T-cell (primary cell): ENCODE measurements around the gene CD2. TPM values are rescaled to one million over a fixed set of nuclear protein-coding genes. Genes with fewer than 3 reads are reported as not detected.

ENCODE experiments used
- ATAC-seq, 4 experiments: fragments of 200-7000 bp in 3 of 4; fragments of 150-1000 bp in 1 of 4; cut with Tn5 transposase; replicated peaks in 1 of 4; 1 replicate in 3 of 4; 2 replicates in 1 of 4; pipeline ENCODE4 v1.10.0; 2021; ENCODE audit warnings: moderate library complexity in 3 of 4, mild to moderate bottlenecking in 2 of 4, moderate number of reproducible peaks in 1 of 4
- CTCF ChIA-PET, 2 donors: fragments of 300-600 bp; sonication (Branson Sonifier 250); formaldehyde crosslinking; loops; one replicate each; lab custom pipeline; 2022; ENCODE audit warnings: antibody characterized with exemption in 2 of 2; lab: Charles Lee
- POLR2A ChIA-PET, 2 donors: fragments of 300-600 bp; sonication (Branson Sonifier 250); formaldehyde crosslinking; loops; one replicate each; lab custom pipeline; 2022; ENCODE audit warnings: antibody characterized with exemption in 2 of 2; lab: Charles Lee
- DNase-seq, 35 experiments: peaks; one replicate each; pipeline versions ENCODE4 v3.0.0 to v3.0.0-alpha.2; 2013 to 2023
- H3K27ac ChIP-seq: one replicate; pipeline ENCODE4 v1.5.1; 2013; ENCODE audit warnings: low read length
- H3K27me3 ChIP-seq, 2 experiments: replicated peaks in 1 of 2; 1 replicate in 1 of 2; 2 replicates in 1 of 2; pipeline versions ENCODE4 v1.6.1 to v1.7.0; 2013; ENCODE audit warnings: low read length in 1 of 2, mixed read lengths in 1 of 2; ENCODE audit not compliant: control insufficient read depth in 2 of 2, insufficient read depth in 2 of 2; ENCODE audit errors: extremely low read depth in 1 of 2
- H3K36me3 ChIP-seq, 2 donors: 1 replicate in 1 of 2; 2 replicates in 1 of 2; pipeline versions ENCODE4 v1.6.1 to v1.7.0; 2013; ENCODE audit warnings: low read length in 1 of 2; ENCODE audit not compliant: control insufficient read depth in 2 of 2, insufficient read depth in 1 of 2; ENCODE audit errors: extremely low read depth in 1 of 2
- H3K4me1 ChIP-seq, 2 experiments: 1 replicate in 1 of 2; 2 replicates in 1 of 2; pipeline versions ENCODE4 v1.6.1 to v1.7.0; 2013; ENCODE audit warnings: low read length in 2 of 2, mixed read lengths in 1 of 2; ENCODE audit not compliant: insufficient read depth in 2 of 2, control insufficient read depth in 1 of 2; ENCODE audit errors: extremely low read depth in 1 of 2
- H3K4me3 ChIP-seq, 2 donors: 1 replicate in 1 of 2; 2 replicates in 1 of 2; pipeline versions ENCODE4 v1.5.1 to v1.7.0; 2013; ENCODE audit warnings: mild to moderate bottlenecking in 2 of 2, low read length in 1 of 2, moderate library complexity in 1 of 2; ENCODE audit not compliant: control insufficient read depth in 1 of 2; ENCODE audit errors: extremely low read depth in 1 of 2
- H3K9me3 ChIP-seq: 2 replicates; pipeline ENCODE4 v1.7.0; 2013
- H3K27ac Mint-ChIP-seq, 2 donors: one replicate each; pipeline ENCODE4 v1.8.0; 2020 to 2021; ENCODE audit warnings: mild to moderate bottlenecking in 2 of 2, mixed read lengths in 2 of 2
- H3K27me3 Mint-ChIP-seq, 2 donors: one replicate each; pipeline ENCODE4 v1.8.0; 2021 to 2022; ENCODE audit warnings: mixed read lengths in 2 of 2
- H3K36me3 Mint-ChIP-seq: one replicate; pipeline ENCODE4 v1.8.0; 2021; ENCODE audit warnings: mixed read lengths
- H3K4me1 Mint-ChIP-seq, 3 donors: one replicate each; pipeline ENCODE4 v1.8.0; 2020 to 2022; ENCODE audit warnings: mixed read lengths in 3 of 3, mild to moderate bottlenecking in 1 of 3
- H3K4me3 Mint-ChIP-seq, 3 donors: one replicate each; pipeline ENCODE4 v1.8.0; 2020 to 2022; ENCODE audit warnings: mild to moderate bottlenecking in 3 of 3, mixed read lengths in 3 of 3, moderate library complexity in 3 of 3
- H3K9me3 Mint-ChIP-seq, 3 donors: one replicate each; pipeline ENCODE4 v1.8.0; 2020 to 2022; ENCODE audit warnings: mixed read lengths in 3 of 3
- WGBS: methylation state at CpG from one replicate; pipeline ENCODE4 v1.1.5; 2013; ENCODE audit warnings: missing lambda C conversion rate; ENCODE audit not compliant: insufficient coverage; 5-methylcytosine and 5-hydroxymethylcytosine counted together
- total RNA-seq, 35 experiments: library from RNA in 6 of 35; stranded (reverse) in 6 of 35; fragments of 120-200 nt in 1 of 35; gene quantifications; one replicate each; pipeline versions ENCODE4 v1.2.1 to v1.2.4 and lab custom pipeline; 2013 to 2026

CD2 gene
- total RNA-seq, 5 donors from 2014 or later (not counting 1 experiment from before 2014, with no cell fraction given), result 119 to 209 (median 158) TPM

- H3K36me3 Mint-ChIP-seq, result peaks cover 84% of the 10 kb centered on the region
- ChIA-PET CTCF (interaction anchor here (0.5 to 4.1 kb wide), 6 partner anchors 9 to 238 kb away, joined by 3 to 50 read pairs (median 11); partner anchors contain the start of genes CD101 (in 1 of the 2) and CD2 (in 1 of the 2)), POLR2A (interaction anchor here (0.7 to 4.3 kb wide), 9 partner anchors 8 to 297 kb away, joined by 3 to 30 read pairs (median 9); partner anchors contain the start of genes CD2 (in 2 of the 2) and TTF2 (in 2 of the 2))
- H3K27ac Mint-ChIP-seq, result peak overlapping the region; percentile 99 to 100
- no peaks in the 10 kb centered on the region for H3K9me3 ChIP-seq
- peaks cover 93 to 99% (median 94%) of the 10 kb centered on the region in 3 donors for H3K4me1 Mint-ChIP-seq
- H3K27ac ChIP-seq, result peak overlapping the region; percentile 87
- no peaks in the 10 kb centered on the region for H3K9me3 Mint-ChIP-seq
- no peaks in the 10 kb centered on the region for H3K27me3 ChIP-seq
- DNase-seq (peak in 18 of 35 experiments; percentile 33 to 66 (median 48)), ATAC-seq (peak; percentile 10 to 64 (median 24))
- H3K27me3 Mint-ChIP-seq, result no peaks in the 10 kb centered on the region
- peak overlapping the region; percentile 10 to 45 for H3K4me3 ChIP-seq
- peak overlapping the region; percentile 70 to 100 (median 72) for H3K4me3 Mint-ChIP-seq
- 25% methylated on average over 2 of the region's 4 CpGs for WGBS
- peaks cover 21 to 88% of the 10 kb centered on the region in 2 donors for H3K36me3 ChIP-seq
- H3K4me1 ChIP-seq, result peaks cover 86 to 88% of the 10 kb centered on the region in 2 experiments
Observed at GRCh38 chr1:116763116-116763786, 9.0 kb downstream of the CD2 start.

- H3K9me3 ChIP-seq, result no peaks in the 10 kb centered on the region
- H3K27ac Mint-ChIP-seq, result peak overlapping the region; percentile 99 to 100
- peaks cover 84% of the 10 kb centered on the region for H3K36me3 Mint-ChIP-seq
- H3K4me3 ChIP-seq, result peak overlapping the region; percentile 10 to 39
- POLR2A ChIA-PET, result interaction anchor here (0.6 to 4.3 kb wide), 13 partner anchors 8 to 621 kb away, joined by 3 to 30 read pairs (median 5); partner anchors contain the start of genes CD2 (in 2 of the 2) and TTF2 (in 1 of the 2)
- WGBS, result 6% methylated on average over 6 of the region's 11 CpGs
- no peaks in the 10 kb centered on the region for H3K9me3 Mint-ChIP-seq
- H3K27ac ChIP-seq, result peak overlapping the region; percentile 87
- peaks cover 93 to 95% of the 10 kb centered on the region in 2 experiments for H3K4me1 ChIP-seq
- ATAC-seq (peak in 3 of 4 experiments; percentile 7 to 17 (median 15)), DNase-seq (peak in 4 of 35 experiments; percentile 17 to 68 (median 34))
- H3K27me3 Mint-ChIP-seq, result no peaks in the 10 kb centered on the region
- H3K4me3 Mint-ChIP-seq, result peak overlapping the region; percentile 70 to 100 (median 72)
- H3K36me3 ChIP-seq, result peaks cover 21 to 92% of the 10 kb centered on the region in 2 donors
- peaks cover 99% of the 10 kb centered on the region in 3 donors for H3K4me1 Mint-ChIP-seq
- CTCF ChIA-PET, result interaction anchor here (0.5 to 4.1 kb wide), 17 partner anchors 9 to 326 kb away, joined by 3 to 50 read pairs (median 5); partner anchors contain the start of genes CD101 (in 1 of the 2) and CD2 (in 1 of the 2)
- no peaks in the 10 kb centered on the region for H3K27me3 ChIP-seq
Observed at GRCh38 chr1:116763787-116764465, 9.7 kb downstream of the CD2 start.

DNA sequence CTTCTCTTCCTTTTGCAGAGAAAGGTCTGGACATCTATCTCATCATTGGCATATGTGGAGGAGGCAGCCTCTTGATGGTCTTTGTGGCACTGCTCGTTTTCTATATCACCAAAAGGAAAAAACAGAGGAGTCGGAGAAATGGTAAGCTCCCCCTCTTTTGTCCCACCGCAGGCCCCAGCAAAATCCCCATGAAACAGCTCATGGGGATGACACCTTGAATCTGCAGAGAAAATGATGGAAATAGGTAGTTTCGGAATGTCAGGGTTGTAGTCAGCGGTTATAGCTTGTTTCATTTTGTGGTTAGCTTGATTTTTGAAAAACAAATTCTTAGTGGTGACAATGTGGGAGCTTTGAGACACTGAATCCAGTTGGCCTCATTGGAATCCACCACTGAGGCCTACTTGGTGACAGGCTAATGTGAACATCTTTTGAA lies 10.3 kb downstream of the CD2 start:
- Mint-ChIP-seq H3K36me3 (peaks cover 84% of the 10 kb centered on the region), H3K4me1 (peaks cover 99% of the 10 kb centered on the region in 3 donors), H3K4me3 (peak overlapping the region; percentile 70 to 100 (median 72)), H3K9me3 (no peaks in the 10 kb centered on the region), H3K27me3 (no peaks in the 10 kb centered on the region), H3K27ac (peak overlapping the region; percentile 99 to 100)
- peak overlapping the region in 1 of 2 donors; percentile 10 for H3K4me3 ChIP-seq
- H3K27ac ChIP-seq, result peak overlapping the region; percentile 87
- POLR2A ChIA-PET, result interaction anchor here (0.6 to 4.3 kb wide), 11 partner anchors 9 to 621 kb away, joined by 3 to 30 read pairs (median 5); partner anchors contain the start of genes CD2 (in 2 of the 2) and TTF2 (in 1 of the 2)
- ATAC-seq, result peak; percentile 24 to 51 (median 36)
- CTCF ChIA-PET, result interaction anchor here (0.6 to 4.1 kb wide), 16 partner anchors 10 to 326 kb away, joined by 3 to 50 read pairs (median 4); partner anchors contain the start of gene CD2 (in 1 of the 2)
- H3K36me3 ChIP-seq, result peaks cover 21 to 89% of the 10 kb centered on the region in 2 donors
- peaks cover 92 to 98% of the 10 kb centered on the region in 2 experiments for H3K4me1 ChIP-seq
- peak in 20 of 35 experiments; percentile 32 to 81 (median 43) for DNase-seq
- no peaks in the 10 kb centered on the region for H3K27me3 ChIP-seq
- WGBS, result 0% methylated on average over 4 of the region's 5 CpGs
- H3K9me3 ChIP-seq, result no peaks in the 10 kb centered on the region

DNA sequence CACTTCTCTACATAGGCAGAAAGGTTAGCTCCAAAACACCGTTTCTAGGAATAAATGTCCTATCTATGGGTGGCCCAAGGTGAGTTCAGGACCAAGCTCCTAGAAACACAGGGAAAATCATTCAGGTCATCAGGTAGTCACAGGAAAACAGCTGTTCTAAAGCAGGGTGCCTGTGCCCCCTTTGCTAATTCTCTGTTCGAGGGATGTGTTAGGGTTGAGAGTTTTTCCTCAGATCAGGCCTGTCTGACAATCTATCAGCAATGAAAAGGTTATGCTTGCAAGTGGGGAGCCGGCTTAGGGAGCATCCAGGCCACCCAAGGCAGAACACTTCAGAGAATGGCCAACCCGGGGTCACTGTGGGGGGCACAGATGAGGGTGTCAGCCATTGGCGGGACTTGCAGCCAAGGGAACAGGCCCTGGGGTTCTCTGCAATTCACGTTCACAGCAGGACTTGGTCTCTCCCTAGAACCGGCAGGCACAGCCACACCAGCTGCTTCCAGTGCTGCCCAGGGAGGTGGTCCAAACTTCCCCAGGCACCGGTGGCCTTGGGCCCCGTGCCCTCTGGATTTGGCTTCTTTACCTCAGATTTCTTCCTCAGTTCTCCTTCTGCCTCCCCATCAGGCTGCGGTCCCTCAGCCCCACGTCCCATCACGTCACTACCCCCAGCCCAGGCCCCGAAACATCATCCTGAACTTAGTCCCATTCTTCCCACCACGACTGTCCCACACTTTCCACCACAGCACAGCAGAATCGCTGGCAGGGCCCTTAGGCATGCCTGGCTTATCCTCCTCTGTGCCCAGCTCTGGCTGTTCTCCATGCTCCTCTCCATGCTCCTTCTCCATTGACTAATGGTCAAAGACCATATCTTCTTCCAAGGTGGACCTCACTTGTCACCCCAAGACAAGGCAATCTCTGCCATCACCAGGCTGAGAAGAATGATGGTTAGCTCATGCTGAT lies 11.0 kb downstream of the CD2 start:
- Mint-ChIP-seq H3K27ac (peak overlapping the region; percentile 99 to 100), H3K9me3 (no peaks in the 10 kb centered on the region), H3K4me3 (peak overlapping the region; percentile 70 to 100 (median 72)), H3K4me1 (peaks cover 99 to 100% (median 99%) of the 10 kb centered on the region in 3 donors), H3K36me3 (peaks cover 83% of the 10 kb centered on the region), H3K27me3 (no peaks in the 10 kb centered on the region)
- CTCF ChIA-PET, result interaction anchor here (0.6 to 4.1 kb wide), 13 partner anchors 11 to 287 kb away, joined by 3 to 50 read pairs (median 5); partner anchors contain the start of gene CD2 (in 1 of the 2)
- WGBS, result 48% methylated on average over 15 of the region's 15 CpGs
- H3K4me3 ChIP-seq, result no peak overlapping the region
- POLR2A ChIA-PET, result interaction anchor here (1.0 to 4.3 kb wide), 9 partner anchors 9 to 295 kb away, joined by 3 to 30 read pairs (median 5); partner anchors contain the start of genes CD2 (in 2 of the 2) and TTF2 (in 1 of the 2)
- DNase-seq (peak in 1 of 35 experiments; percentile 11), ATAC-seq (no peak)
- peaks cover 89 to 100% of the 10 kb centered on the region in 2 experiments for H3K4me1 ChIP-seq
- no peaks in the 10 kb centered on the region for H3K27me3 ChIP-seq
- H3K36me3 ChIP-seq, result peaks cover 21 to 84% of the 10 kb centered on the region in 2 donors
- peak overlapping the region; percentile 87 for H3K27ac ChIP-seq
- H3K9me3 ChIP-seq, result no peaks in the 10 kb centered on the region

- no peaks in the 10 kb centered on the region for H3K27me3 Mint-ChIP-seq
- WGBS, result 60% methylated on average over 3 of the region's 4 CpGs
- ATAC-seq (no peak), DNase-seq (peak in 1 of 35 experiments; percentile 13)
- Histone ChIP-seq H3K36me3 (peaks cover 15 to 76% of the 10 kb centered on the region in 2 donors), H3K27ac (peak overlapping the region; percentile 87), H3K4me1 (peaks cover 89 to 99% of the 10 kb centered on the region in 2 experiments), H3K27me3 (no peaks in the 10 kb centered on the region), H3K4me3 (no peak overlapping the region), H3K9me3 (no peaks in the 10 kb centered on the region)
- peaks cover 75% of the 10 kb centered on the region for H3K36me3 Mint-ChIP-seq
- ChIA-PET POLR2A (interaction anchor here (1.0 to 4.3 kb wide), 3 partner anchors 11 to 294 kb away, joined by 3 to 17 read pairs (median 3); partner anchors contain the start of genes CD2 (in 1 of the 2) and TTF2 (in 1 of the 2)), CTCF (interaction anchor here in 1 of 2 donors (0.6 to 4.1 kb wide), 3 partner anchors 11 to 35 kb away, joined by 3 to 50 read pairs (median 24); partner anchors contain the start of gene CD2)
- peak overlapping the region; percentile 99 to 100 for H3K27ac Mint-ChIP-seq
- peak overlapping the region; percentile 41 to 100 (median 51) for H3K4me3 Mint-ChIP-seq
- no peaks in the 10 kb centered on the region for H3K9me3 Mint-ChIP-seq
- peaks cover 98 to 100% (median 100%) of the 10 kb centered on the region in 3 donors for H3K4me1 Mint-ChIP-seq
Observed at GRCh38 chr1:116765962-116766361, 11.7 kb downstream of the CD2 start.
